HG03354 (cell line): ENCODE results near the gene LAMP1.
"Not testable (repeated sequence)": the region's sequence is repeated elsewhere in the genome, so short reads cannot be mapped to it uniquely, and the experiment has no call there.

Source experiments
- ATAC-seq: cut with Tn5 transposase; IDR thresholded peaks from one replicate; pipeline ENCODE4 v1.9.1; 2021; ENCODE audit warnings: mild to moderate bottlenecking; ENCODE audit not compliant: unreplicated experiment, poor library complexity, severe bottlenecking

Gene LAMP1

GRCh38 chr13:113296823-113297369, at the start of gene LAMP1:
TSS of gene LAMP1 (plus strand) at chr13:113297239. CDS start at chr13:113297435, 196 bp downstream.
- peak; percentile 79 for ATAC-seq

GRCh38 chr13:113252516-113253095, 44.4 kb upstream of the LAMP1 start:
- no peak for ATAC-seq

GRCh38 chr13:113257908-113258307, 39.1 kb upstream of the LAMP1 start:
- not testable (repeated sequence) for ATAC-seq

GRCh38 chr13:113258321-113259054, 38.6 kb upstream of the LAMP1 start:
- ATAC-seq: no peak

- ATAC-seq: no peak
Measured at GRCh38 chr13:113260996-113261395, 36.0 kb upstream of the LAMP1 start.

- ATAC-seq: not testable (repeated sequence)
Measured at GRCh38 chr13:113263016-113263415, 34.0 kb upstream of the LAMP1 start.

- no peak for ATAC-seq
Measured at GRCh38 chr13:113267642-113268405, 29.2 kb upstream of the LAMP1 start.

GRCh38 chr13:113272031-113272430, 25.0 kb upstream of the LAMP1 start:
- no peak for ATAC-seq

GRCh38 chr13:113272701-113273181, 24.3 kb upstream of the LAMP1 start:
- no peak for ATAC-seq

- no peak for ATAC-seq
Measured at GRCh38 chr13:113273321-113273720, 23.7 kb upstream of the LAMP1 start.

- ATAC-seq: no peak
Measured at GRCh38 chr13:113273851-113274590, 23.0 kb upstream of the LAMP1 start.

GRCh38 chr13:113274721-113275120, 22.3 kb upstream of the LAMP1 start:
- ATAC-seq: no peak

- ATAC-seq: no peak
Measured at GRCh38 chr13:113275387-113275786, 21.7 kb upstream of the LAMP1 start.

- ATAC-seq: no peak
Measured at GRCh38 chr13:113280126-113280525, 16.9 kb upstream of the LAMP1 start.

GRCh38 chr13:113283904-113284303, 13.1 kb upstream of the LAMP1 start:
- no peak for ATAC-seq

- no peak for ATAC-seq
Measured at GRCh38 chr13:113288880-113289279, 8.2 kb upstream of the LAMP1 start.

- no peak for ATAC-seq
Measured at GRCh38 chr13:113291129-113291528, 5.9 kb upstream of the LAMP1 start.

- no peak for ATAC-seq
Measured at GRCh38 chr13:113292021-113292862, 4.8 kb upstream of the LAMP1 start.

GRCh38 chr13:113293686-113294085, 3.4 kb upstream of the LAMP1 start:
- ATAC-seq: no peak
